ENCODE measurements around the gene CORO6. TPM values are rescaled to one million over a fixed set of nuclear protein-coding genes. Genes with fewer than 3 reads are reported as not detected.
A peak's percentile ranks its signal among the peaks of the same experiment; 100 is the strongest.

Gene CORO6
- polyA plus RNA-seq, 3 donors = 3.3 to 5.0 (median 4.5) TPM

DNA sequence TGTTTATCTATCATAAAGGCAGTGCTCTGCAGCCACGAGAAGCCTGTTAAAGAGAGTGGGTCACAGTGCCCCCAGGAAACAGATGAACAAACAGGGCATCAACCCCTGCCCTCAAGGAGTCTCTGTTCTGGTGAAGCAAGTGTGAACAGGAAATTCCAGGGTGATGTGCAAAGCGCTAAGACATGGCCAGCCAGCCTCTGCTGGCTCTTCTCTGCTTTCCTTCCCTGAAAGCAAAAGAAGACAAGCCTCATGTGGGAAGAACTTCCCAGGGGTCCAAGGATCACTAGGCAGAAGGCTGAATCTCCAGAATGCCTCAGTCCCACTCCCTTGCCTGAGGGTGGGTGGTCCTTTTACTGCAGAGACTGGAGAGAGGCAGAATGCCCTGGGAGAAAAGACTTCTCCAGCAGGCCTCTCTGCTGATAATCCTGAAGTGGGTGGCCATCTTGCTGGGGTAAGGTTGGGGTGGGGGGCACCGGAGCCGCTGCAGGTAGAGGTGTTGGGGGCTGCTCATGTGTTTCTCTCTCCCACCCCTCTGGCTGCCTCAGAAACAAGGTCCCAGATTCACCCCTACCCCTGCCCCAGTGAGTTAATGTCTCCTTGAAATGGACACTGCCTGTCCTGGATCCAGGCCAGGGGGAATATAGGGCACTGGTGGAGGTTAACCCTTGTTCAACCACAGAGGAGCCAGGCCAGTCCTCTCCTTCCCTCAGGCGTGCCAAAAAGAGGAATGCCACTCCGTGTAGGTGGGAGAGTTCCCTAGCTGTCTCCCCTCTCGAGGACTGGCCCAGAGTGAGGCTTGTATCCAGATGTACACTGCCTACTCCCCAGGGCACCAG is 27.4 kb downstream of the CORO6 start:
- no peak for DNase-seq (ENCODE audit: extremely low read depth in 1 of 11, low read depth in 9 of 11, low spot score in 4 of 11)

DNA sequence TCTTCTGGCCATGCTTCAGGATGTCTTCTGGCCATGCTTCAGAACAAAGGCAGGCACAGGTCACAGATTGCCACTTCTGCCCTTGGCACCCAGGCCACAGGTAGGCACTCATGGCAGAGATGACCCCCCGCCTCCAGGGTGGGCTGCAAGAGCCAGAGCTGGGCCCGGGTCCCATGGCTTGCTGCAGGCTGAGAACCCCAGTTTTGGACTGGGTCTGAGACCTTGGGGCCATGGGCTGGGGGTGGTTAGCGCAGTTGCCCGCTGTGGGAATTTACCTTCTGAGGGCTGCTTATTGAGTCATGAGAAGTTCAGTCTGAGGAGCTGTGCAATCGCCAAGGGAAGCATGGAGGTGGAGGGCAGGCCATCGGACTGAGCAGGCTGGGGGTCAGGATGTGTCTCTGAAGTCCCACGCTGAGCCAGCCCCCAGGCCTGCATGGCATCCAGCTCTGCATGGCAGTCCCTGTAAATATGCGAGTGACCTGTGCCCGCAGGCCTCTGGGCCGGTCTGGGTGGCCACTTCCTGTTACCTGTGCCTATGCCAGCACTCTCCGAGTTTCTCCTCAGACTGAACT is 28.1 kb downstream of the CORO6 start:
- DNase-seq (ENCODE audit: extremely low read depth in 1 of 11, low read depth in 9 of 11, low spot score in 4 of 11) = no peak

DNA sequence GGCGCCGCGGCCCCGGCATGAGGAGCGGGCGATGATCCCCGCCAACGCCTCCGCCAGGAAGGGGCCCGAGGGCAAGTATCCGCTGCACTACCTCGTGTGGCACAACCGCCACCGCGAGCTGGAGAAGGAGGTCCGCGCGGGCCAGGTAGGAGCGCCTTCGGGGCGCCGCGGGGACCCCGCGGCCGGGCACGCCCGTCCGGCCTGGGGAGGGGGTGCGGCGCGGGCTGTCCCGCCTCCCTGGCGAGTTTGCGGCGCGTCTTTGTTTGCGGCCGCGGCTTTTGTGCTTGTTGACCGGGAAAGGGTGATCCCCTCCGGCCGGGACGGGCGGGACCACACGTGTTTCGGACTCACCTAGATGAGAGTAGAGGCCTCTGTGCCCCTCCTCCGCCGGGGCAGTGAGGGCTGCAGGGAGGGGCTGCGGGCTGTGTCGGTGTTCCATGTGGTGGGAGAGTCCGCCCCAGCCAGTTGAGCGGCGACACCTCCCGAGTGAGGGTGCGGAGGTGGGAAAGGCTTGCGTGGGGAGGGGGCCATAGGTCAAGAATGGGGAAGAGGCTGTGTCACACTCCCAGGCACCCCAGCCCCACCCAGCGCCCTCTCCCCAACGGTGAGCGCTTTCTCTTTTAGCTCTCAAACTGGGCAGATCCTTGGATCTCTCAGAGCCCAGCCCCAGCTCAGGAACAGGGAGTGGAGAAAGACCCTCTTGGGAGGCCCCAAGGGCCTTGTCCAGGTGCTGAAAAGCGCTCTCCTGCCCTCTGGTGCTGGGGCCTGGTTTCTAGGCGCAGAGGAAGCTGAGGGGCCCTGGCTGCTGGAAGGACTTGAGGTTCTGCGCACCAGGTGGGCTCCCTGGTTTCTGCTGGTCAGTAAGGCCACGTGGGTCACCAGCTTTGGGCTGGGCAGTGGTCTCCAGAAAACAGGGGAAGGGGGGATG is 28.9 kb downstream of the CORO6 start:
- DNase-seq (ENCODE audit: extremely low read depth in 1 of 11, low read depth in 9 of 11, low spot score in 4 of 11) = no peak

DNA sequence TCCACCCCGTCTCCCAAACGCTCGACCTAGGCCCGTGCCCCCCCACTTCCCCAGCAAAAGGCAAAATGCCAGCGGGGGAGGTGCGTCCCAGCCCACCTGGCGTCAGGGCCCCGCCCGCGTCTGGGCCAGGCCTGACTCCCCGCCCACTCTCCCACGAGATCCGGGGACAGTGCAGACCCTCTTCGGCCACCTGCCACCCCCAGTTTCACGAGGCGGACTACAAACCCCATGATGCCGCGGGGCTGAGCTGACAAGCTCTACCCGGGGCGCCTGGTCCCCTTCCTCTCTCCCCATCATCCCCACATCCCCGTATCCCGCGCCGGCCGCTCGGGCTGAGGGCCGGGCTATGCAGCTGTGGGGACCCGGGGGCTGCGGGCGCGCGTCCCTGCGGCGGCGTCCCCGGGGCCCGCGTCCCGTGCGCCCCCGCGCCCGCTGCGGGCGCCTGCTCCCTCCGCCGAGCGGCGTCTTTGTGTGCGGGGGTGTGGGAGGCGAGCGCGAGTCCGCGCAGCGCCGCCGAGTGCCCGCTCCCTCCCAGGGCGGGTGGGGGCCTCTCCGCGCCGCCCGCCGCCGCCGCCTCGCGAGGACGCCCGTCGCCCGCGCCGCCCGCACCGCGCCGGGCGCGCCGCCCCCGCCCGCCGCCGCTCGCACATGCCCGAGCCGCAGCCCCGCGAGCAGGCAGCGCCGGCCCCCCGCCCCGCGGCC is 29.7 kb downstream of the CORO6 start, which contains the start of gene ANKRD13B:
TSS of gene ANKRD13B (plus strand) at position 283 of the 702 bp plus-strand sequence. CDS start 490 bp downstream, outside the sequence.
- DNase-seq (ENCODE audit: extremely low read depth in 1 of 11, low read depth in 9 of 11, low spot score in 4 of 11) = no peak

DNA sequence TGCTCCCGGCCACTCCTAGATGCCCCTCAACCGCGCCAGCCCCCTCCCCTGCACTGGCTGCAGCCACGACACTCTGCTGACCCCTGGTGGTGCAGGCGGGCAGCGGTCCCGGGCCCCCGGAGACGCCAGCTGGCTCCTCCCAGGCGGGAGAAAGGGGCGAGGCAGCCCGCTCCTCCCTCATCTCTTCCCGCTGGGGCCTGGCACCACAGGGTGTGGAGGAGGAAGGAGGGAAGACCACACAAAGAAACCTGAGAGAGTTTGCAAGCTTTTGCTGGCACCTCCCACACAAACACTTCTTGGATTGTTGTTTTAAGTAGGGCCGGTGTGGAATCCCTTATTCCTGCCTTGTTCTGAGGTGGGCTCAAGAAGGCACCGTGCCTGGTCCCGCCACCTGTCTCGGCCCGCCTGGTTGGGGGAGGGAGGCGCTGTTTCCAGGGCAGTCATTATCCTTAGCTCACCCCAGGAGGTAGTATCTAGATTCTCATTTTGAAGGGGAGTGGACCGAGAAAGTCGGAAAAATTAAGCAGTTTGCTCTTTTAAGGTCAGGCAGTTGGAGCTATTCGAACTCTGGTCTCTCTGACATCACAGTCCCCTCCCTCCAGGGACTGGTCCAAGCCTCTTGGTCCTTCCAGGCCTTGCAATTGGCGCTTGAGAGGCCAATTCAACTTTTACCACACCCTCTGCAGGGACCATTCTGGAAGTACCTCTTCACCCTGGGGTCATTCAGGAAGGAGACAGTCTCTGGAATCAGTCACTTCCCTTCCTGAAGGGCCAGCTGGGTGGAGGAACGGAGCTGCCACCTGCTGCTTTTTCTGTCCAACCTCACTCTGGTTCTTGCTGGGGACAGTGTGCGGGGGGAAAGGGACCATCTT is 30.7 kb downstream of the CORO6 start:
- DNase-seq (ENCODE audit: extremely low read depth in 1 of 11, low read depth in 9 of 11, low spot score in 4 of 11) = peak in 9 of 11 donors; percentile 84 to 92 (median 88)

DNA sequence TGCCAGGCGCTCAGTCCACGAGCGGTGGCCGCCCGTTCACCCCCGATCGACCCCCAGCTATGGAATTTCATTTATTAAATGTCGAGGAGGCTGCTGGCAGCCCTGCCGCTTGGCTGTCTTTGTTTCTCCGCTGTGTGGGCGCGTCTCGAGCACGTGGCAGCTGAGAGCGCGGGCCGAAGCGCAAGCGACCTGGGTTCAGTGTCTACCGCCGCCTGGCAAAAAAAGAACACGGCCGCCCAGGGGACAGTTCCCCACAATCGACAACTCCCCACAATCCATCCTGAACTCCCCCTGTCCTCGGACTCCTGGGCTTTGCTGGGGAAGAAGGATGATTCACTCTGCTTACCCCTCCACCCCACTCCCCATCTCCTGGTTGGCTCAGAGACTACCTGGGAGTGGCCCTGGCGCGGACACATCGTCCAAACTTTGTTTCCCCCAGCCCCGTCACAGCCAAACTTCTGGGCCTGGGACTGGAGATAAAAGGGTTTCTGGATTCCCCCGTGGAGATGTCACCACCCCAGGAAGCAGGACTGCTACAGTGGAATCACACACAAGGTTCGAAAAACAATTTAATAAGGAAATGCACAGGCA is 31.5 kb downstream of the CORO6 start:
- no peak for DNase-seq (ENCODE audit: extremely low read depth in 1 of 11, low read depth in 9 of 11, low spot score in 4 of 11)

DNA sequence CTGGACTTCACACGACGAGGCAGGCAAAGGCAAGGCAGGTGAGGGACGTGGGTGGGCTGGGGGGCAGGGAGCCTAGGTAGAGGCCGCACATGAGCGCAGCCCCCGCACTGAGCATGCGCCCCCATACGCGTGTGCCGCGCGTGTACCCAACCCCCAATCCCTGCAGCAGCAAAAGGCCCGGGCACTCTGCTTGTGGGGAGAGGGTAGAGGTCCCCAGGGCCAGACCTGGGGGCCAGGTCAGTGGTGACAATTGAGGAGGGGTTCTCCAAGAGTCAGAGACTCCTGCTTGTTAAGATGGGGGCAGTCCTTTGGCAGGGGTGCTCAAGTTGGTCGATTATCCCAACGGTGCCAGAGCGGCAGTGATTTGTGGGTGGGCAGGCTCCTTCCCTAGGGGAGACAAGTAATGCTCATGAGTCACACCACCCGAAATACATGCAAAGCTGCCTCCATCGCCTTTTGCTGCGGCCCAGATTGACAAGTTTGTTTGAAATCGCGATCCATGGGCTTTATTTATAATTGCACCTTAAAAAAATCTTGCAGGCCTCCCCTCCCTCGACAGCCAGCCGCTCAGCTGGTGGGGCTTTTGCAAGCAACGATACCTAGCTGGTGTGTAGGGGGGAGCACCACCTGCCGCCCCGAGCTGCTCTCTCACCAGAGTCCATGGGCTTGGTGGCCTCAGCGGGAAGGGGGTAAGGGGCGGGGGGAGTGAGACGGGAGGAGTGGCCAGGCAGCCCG is 32.1 kb downstream of the CORO6 start:
- no peak for DNase-seq (ENCODE audit: extremely low read depth in 1 of 11, low read depth in 9 of 11, low spot score in 4 of 11)

DNA sequence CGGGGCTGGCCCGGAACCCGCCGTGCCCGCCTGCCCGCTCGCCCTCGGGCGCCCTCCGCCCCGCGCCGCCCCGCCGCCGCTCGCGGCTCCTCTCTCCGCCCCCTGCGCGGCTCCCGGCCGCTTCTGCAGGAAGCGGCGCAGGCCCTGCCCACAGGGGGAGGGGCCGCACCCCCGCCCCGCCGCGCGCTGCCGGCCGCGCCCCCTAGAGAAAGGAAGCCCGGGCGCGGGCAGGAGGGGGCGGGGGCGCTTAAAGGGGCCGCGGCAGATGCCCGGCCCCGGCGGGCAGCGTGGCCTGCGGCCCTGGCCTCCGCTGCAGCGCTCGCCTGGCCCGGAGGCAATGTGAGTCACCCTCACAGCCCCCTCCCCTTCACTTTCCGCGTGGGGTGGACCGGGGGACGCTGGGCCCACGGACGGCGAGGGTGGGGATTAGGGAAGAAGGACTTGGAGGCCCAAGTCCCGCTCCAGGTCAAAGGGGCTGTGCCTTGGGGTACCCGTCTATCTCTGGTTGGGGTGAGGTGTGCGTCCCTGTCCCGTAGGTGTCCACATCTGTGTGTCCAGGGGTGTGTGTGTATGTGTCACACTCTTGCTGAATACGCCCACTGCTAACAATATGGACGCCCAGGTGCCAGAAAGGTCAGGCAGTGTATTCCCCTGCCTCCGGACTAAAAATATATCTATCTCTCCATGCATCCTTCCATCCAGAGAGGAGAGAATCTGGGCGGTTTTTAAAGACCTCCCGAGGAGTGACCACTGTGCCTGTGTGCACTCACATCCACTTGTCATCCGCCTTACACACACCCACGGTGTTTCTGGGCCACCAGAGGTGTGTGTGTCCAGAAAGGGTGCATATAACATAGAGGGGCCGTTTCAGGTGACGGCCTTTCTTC is 32.9 kb downstream of the CORO6 start, which contains the start of gene GIT1:
TSS of gene GIT1 (minus strand) at position 125 of the 887 bp plus-strand sequence. CDS start 270 bp downstream, outside the sequence.
- peak in 4 of 11 donors; percentile 80 to 88 (median 85) for DNase-seq (ENCODE audit: extremely low read depth in 1 of 11, low read depth in 9 of 11, low spot score in 4 of 11)

DNA sequence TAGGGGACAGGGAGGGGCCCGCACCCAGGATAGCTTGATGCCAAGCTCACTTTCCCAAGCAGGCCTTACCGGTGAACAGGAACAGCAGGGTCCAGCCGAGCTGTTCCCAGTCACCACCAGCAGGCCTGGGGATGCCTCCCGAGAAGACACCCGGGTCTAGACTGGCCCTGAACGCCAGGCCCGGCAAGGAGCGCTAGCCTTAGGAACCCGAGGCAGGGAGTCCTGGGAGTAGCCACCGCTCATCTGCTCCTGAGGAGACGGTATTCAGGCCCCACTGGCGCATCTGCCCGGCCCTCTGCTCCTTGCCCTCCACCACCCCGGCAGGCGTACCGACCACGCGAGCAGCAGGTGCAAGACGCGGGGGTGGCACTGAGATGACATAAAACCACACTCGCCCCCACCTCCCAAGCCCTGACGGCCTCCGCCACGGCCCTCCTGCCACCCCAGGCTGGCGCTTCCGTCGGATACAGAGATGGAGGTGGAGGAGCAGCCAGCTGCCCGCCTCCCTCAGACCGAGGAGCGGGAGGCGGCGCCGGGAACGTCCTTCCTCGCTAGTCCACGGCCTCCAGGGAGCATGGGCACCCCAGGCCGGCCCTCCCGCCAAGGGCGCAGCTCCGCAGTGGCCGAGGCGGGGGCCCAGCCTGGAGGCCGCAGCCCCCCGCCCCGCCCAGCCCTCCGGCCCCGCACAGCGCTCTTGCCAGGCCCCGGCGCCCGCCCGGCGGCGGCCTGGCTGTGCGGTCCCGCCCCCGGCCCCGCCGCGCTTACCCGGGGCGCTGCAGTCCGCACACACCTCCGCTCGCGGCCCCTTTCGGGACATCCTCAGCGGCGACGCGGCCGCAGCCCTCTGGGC is 33.9 kb downstream of the CORO6 start:
- DNase-seq (ENCODE audit: extremely low read depth in 1 of 11, low read depth in 9 of 11, low spot score in 4 of 11) = no peak

DNA sequence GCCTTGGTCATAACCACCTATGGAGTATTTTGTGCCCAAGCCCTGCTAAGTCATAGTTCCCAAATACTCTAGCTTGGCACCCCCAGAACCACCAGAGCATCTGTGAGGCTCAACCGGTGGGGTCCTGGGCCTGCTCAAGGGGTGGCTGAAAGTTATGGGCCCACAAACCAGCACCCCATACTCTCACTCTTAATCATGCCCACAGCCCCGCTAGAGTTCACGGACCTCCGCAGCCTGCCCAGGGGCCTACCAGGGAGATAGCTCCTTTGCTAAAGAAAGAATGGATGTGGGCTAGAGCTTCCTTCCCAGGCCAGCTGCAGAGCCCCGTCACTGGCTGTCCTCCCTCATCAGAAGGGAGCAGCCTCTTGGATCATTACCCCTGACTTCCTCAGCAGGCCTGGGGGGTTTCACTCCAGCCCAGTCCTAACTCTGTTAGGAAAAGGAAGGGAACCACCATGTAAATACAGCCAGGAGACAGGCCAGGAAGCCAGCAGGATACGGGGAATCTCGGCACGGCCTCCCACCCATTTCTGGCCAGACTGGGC is 34.6 kb downstream of the CORO6 start:
- DNase-seq (ENCODE audit: extremely low read depth in 1 of 11, low read depth in 9 of 11, low spot score in 4 of 11) = no peak

DNA sequence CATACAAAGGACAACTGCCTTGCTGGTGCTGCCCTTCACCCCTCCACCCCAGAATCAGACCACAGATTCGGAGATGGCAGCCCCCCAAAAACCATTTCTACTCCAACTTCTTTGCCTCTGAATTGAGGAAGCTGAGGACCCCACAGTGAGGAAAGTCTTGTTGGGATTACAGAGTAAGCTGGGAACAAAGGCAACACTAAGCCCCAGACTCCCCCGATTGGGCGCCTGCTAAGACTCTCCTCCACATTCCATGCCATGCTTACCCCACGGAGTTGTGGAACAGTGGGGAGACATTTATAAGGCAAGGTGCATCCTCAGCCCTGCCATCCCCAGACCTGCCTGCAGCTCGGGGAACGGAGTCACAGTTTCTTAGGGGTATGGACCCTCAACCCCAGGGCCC is 35.1 kb downstream of the CORO6 start:
- no peak for DNase-seq (ENCODE audit: extremely low read depth in 1 of 11, low read depth in 9 of 11, low spot score in 4 of 11)

DNA sequence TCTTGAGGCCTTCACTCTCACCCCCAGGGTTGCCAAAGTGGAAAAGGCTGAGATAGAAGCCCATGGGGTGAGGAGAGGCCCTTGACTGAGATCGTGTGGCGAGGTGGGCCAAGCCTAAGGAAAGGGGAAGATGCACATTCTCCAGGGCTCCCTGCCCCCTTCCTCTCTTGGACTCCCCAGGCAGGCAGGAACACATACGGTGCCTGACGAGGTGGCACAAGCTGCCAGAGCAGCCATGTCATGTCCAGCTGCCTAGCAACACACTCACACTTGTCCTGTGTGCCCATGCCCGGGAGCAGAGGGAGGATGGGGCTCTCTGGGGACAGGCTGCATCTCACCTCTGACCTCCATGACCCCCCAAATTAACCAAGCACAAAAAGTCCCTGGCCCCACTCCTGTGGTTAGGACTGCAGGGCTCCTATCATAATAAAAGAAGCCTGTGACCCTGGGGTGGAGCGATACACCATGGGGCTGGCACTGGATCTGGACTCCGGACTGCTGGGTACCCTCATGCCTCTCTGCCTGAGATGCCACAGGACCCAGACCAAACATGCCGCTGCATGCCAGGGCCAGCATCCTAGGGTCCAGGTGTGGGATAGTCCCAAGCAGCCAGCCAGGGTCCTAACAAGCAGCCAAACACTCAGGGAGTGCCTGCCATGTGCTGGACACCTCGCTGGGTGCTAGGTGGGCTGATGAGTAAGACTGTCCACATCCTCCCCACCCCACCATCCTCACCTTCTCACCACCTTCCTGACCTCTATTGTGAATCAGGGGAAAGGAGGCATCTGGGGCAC is 35.8 kb downstream of the CORO6 start:
- DNase-seq (ENCODE audit: extremely low read depth in 1 of 11, low read depth in 9 of 11, low spot score in 4 of 11) = no peak

DNA sequence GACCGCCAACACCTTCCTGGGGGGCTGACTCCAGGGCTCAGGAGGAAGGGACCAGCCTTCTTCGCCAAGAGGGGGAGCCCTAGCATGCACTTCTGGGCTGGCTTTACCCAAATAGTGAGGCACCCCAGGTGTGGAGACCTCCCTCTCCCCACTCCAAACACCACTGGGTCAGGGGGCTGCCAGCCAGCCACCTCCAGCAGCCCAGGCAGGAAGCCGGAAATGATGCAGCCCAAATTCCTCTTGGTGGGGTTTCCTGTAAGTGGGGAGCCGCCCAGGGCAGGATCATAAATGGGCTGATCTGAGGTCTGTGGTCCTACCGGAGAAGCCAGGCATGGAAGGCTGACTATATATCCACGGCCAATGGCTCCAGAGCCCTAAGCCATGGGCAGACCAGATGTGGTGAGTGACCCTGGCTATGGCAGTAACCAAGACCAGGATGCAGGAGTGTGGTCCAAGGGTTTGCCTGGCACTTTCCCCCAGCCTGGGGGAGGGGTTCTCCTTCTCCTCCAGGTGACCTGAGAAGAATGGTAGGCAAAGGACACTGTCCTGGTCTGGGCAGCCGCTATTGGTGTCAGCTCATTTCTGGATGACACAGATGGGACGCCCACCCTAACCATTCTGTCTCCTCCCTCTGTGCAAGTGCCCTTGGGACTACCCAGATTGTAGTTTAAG is 37.5 kb downstream of the CORO6 start:
- DNase-seq (ENCODE audit: extremely low read depth in 1 of 11, low read depth in 9 of 11, low spot score in 4 of 11) = no peak

Data from renal cortex interstitium (tissue), 11 donors.